NCI-H128 (cell line): Measurements from ENCODE around the gene GFER.

ENCODE experiments used
- DNase-seq: peaks from one replicate; lab custom pipeline; 2025; ENCODE audit not compliant: unreplicated experiment; lab: John Stamatoyannopoulos, UW

Gene GFER

DNA sequence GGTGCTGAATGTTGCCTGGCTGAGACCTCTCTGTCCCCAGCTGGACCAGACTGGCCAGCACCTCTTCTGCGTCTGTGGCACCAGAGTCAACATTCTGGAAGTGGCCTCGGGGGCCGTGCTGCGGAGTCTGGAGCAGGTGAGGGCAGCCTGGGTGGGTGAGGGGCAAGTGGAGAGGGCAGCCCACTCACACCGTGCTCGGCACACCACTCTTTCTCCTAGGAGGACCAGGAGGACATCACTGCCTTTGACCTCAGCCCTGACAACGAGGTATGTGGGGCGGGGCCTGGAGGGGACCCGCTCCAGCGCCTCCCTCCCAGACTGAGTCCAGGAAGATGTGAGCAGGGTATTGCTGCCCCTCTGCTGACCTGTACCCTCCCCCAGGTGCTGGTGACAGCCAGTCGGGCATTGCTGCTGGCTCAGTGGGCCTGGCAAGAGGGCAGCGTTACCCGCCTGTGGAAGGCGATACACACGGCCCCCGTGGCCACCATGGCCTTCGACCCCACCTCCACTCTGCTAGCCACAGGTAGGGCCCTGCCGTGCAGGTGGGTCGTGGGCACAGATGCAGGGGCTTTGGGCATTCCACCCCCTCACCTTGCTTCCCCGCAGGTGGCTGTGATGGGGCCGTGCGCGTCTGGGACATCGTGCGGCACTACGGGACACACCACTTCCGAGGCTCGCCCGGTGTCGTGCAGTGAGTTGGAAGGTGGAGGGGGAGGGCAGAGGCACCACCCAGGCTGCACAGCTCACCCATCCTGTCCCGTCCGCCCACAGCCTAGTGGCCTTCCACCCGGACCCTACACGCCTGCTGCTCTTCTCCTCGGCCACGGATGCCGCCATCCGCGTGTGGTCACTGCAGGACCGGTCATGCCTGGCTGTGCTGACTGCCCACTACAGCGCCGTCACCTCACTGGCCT, 9.6 kb upstream of the GFER start:
- no peak for DNase-seq

DNA sequence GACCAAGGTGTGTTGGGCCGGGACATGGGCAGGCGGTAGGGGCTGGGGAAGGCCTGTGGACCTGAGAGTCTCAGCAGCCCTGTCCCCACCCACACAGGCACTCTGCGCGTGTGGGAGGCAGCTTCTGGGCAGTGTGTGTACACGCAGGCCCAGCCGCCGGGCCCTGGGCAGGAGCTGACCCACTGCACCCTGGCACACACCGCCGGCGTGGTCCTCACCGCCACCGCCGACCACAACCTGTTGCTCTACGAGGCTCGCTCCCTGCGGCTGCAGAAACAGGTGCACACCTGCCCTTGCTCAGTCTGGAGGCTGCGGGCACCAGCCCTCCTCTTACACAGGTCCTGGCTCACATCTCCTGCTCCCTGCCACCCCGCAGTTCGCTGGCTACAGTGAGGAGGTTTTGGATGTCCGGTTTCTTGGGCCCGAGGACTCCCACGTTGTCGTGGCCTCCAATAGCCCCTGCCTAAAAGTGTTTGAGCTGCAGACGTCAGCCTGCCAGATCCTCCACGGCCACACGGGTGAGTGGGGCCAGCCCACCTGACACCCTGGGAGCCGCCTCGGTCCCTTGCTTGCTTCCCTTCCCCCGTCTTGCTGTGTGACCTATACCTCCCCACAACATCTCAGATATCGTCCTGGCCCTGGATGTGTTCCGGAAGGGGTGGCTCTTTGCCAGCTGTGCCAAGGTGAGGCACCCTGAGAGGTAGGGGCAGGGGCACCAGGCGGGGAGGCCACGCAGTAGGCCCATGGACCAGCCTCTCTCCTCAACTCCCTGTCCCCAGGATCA, 8.4 kb upstream of the GFER start:
- DNase-seq, result no peak

DNA sequence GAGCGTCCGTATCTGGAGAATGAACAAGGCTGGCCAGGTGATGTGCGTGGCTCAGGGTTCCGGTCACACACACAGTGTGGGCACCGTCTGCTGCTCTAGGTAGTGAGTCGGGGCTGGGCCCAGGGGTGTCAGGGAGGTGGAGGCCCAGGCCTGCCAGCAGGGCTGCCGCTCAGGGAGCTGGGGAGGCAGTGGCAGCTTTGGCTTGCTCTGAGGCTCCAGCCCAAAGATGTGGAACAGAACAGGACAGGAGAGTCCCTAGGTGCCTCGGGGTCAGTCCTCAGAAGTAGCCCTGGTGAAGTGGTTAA, 7.8 kb upstream of the GFER start:
- no peak for DNase-seq

DNA sequence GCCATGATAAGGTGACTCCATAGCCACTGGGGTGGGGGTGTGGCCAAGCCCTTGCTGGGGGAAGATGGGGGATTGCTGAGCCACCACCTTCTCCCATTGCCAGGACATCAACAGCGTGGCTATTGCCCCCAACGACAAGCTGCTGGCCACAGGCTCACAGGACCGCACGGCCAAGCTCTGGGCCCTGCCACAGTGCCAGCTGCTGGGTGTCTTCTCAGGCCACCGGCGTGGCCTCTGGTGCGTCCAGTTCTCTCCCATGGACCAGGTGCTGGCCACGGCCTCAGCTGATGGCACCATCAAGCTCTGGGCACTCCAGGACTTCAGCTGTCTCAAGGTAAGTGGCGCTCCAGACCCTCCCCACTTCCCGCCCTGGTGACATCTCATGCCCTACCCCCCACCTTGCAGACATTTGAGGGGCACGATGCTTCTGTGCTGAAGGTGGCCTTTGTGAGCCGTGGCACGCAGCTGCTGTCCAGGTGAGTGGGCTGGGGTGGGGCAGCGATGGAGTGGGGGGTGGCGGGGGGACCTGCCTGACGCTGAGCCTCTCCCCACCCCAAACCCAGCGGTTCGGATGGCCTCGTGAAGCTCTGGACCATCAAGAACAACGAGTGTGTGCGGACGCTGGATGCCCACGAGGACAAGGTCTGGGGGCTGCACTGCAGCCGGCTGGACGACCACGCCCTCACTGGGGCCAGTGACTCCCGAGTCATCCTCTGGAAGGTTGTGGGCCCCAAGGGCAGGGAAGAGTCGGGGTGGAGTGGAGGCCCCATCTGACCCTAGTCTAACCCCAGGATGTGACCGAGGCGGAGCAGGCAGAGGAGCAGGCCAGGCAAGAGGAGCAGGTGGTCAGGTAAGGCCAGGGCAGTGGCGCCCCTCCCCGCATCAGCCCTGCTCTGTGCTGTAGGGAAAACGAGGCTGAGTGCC, 6.8 kb upstream of the GFER start:
- DNase-seq, result no peak

DNA sequence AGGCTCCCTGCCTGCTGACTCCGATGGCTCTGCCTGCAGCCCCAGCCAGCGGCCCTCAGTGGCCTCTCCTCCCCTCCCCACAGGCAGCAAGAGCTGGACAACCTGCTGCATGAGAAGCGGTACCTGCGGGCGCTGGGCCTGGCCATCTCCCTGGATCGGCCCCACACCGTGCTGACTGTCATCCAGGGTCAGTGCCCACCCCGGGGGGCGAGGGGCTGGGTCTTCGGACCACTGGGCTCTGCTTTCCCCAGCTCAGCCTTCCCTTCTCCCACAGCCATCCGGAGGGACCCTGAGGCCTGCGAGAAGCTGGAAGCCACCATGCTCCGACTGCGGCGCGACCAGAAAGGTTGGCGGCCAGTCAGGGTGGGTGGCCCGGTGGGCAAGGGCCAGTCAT, 6.1 kb upstream of the GFER start:
- DNase-seq, result no peak

DNA sequence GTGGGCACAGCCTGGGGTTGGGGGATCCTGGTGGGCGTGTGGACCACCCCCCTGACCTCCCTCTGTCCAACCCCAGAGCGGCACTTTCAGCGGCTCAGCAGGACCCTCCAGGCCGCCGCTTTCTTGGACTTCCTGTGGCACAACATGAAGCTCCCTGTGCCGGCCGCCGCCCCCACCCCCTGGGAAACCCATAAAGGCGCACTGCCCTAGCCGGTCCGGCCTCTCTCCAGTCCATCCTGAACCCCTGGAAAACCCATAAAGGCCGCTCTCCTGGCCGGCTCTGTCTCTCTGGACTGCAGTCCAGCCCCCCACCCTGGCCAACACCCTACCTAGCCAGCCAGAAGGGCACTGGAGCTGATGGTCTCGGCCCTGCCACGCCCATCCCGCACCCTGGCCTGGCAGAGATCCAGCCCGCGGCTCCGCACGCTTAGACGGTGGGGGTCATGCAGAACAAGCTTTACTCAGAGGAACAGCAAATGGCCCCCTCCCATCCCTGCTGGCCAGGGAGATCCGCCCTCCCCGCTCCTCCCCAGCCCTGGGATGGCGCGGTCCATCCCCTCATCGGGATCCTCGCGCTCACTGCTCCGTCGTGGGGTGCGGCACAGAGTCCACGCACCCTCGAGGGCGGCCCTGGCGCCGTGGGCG, 5.4 kb upstream of the GFER start:
- no peak for DNase-seq

DNA sequence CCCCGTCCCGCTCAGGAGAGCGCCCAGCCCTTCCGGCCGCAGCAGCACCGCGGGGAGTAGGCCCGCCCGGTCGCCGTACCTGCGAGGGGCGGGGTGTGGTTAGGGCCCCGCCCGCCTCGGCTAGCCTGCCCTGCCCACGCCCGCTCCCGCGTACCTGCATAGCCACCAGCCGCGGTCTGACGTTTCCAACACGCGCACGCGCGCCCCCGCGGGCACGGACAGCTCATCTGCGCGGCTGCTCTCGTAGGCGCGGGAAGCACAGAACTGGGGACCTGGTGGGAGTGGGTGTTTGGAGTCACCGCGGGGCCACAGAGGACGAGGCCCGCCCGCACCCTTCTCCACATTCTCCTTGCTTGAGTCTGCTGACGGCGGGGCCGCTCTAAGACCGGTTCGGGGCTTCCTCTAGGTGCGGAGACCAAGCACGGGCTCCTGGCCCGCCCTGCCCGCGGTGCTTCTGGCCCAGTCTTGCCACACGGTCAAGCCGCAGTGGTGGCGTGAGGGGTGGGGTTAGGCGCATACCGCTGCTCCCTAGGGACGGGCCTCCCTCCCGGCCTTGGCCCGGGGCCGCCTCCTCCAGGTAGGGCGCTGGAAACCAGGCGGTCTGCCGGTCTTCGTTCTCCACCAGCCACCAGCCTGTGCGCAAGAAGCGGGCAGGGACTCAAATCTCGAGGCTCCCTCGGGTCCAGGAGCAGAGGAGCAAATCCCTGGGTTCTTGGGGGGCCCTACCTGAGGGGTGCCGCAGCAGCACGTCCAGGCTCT, 4.5 kb upstream of the GFER start:
- DNase-seq, result no peak

DNA sequence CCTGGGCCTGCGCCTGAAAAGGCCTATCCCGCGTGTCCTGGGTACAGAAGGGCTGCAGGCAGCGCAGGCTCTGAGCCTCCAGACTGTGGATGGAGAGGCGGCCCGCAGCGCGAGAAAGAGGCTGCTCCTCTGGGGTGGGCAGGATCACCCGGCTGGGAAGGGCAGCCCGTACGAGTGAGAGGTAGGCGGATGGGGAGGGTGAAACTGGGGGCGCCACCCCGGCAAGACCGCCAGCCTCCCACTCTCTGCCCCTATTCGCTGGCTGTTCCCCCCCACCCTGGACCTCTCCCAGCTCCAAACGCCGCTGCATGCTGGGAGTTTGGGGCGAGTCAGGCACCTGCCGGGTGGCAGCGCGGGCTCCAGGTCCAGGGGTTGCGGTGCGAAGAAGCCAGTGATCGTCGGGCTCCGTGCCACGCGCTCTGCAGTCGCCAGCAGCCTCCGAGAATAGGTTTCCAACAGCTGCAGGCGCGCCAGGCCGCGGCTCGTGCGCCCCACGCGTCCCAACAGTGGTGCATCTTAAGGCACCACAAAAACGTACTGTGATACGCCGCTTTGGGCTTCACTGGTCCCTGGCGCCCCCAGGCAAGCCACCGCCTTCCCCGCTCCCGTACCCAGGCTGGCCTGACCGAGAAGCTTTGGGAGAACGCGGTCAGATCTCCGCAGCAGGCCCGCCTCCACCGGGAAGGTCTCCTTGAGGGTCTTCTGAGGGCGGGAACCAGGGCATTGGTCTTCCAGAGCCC, 3.8 kb upstream of the GFER start:
- no peak for DNase-seq

DNA sequence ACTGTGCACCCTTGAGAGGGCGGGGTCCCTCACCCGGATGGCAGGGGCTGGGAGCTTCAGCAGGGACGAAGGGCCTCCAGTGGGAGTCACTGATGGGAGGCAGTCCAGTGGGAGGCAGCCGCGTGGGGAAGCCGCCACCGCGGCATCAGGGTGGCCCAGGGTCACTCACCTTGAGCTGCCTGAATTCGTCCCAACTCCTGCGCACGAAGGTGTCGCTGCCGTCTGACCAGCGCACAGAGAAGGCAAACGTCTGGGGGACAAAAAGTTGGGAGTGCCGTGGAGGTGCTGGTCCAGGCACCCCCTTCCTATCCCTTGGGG, 3.3 kb upstream of the GFER start:
- no peak for DNase-seq

DNA sequence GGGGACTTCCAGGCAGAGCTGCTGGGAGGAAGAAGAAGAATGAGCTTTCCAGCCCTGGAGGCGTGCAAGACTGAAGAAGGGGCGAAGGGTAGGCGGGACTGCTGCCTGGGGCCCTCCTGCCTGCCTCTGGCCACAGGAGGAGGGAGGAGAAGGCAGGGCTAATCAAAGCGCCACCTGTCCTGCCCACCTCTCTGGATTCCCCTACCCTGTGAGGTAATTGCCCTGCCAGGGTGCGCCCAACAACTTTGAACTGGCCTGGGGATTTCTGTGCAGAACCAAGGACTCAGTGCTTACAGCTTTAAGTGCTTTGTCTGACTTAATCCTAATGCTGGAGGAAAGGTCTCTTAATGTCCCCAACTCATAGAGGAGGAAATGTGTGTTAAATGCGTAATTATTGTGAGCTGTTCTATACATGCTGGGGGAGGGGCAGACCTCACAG, 2.6 kb upstream of the GFER start, which contains the start of gene NOXO1:
NOXO1 (minus strand) TSS at position 72 of the 439 bp plus-strand sequence. CDS start 290 bp downstream, outside the sequence.
- no peak for DNase-seq

DNA sequence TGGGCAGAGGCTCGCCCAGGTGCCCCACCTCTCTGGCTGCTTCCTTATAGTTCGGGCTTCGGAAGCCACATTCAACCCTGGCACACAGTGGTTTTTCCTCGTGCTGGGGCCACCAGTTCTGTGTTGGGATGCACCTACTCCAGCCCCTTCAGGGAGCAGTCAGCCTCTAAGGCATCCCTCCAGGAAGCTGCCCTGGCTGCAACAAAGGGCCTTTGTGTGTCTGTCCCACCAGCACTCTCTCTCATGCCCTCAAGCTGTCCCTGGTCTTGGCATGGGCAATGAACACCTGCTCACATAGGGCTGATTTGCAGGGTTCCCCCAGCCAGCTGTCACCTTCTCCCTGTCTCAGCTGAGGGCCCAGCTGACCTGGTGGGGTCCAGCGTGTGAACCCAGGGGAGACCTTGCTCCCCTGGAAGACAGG, 2.0 kb upstream of the GFER start:
- DNase-seq, result no peak

DNA sequence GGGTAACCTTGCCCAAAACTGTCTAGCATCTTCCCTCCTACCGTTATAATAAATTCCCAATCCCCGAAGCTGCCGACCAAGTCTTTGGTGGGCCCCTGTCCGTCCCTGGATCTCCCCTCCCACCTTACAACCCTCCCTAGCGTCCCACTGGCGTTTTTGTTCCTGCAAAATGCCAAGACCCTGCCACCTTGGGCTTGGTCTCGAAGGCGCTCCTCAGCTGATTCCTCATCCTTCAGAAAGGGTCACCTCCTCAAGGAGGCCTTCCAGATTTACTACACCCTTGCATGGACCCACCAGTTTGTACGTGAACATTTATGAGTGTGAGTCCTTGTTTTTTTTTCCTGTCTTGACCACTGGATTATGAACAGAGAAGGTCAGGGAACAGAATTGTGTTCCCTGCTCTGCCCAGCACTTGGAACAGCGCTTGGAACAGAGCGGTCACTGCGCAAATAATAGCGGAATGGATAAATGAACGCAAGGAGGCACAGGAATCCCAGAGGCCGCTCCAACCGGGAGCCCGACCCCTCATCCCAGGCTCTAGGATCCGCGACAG, 926 bp upstream of the GFER start:
- no peak for DNase-seq

DNA sequence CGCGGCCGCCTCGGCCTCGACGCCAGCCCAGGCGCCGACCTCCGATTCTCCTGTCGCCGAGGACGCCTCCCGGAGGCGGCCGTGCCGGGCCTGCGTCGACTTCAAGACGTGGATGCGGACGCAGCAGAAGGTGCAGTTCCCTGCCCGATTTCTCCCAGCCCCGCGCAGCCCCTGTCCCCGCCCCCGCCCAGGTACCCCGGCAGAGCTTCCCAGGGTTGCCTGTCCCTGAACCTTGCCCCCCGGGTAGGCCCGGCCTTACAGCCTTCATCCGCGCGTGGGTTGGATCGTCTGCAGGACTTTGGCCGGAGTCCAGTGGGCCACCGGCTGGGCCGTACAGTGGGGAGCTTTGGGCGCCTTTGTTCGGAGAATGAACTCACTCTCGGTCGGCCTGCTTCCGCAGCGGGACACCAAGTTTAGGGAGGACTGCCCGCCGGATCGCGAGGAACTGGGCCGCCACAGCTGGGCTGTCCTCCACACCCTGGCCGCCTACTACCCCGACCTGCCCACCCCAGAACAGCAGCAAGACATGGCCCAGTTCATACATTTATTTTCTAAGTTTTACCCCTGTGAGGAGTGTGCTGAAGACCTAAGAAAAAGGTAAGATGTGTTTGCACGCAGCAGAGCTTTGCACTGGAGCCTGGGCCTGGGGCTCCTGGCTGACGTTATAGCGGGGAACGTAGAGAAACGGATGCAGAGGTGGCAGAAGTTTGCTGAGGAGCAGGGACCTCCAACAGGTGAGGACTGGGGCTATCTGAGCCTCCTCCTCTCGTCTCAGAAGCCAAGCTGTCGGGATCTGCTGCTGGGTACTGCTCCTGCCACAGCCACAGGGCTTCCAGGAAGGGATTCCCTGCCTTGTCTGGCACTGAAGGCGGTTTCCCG, 593 bp downstream of the GFER start:
- no peak for DNase-seq

DNA sequence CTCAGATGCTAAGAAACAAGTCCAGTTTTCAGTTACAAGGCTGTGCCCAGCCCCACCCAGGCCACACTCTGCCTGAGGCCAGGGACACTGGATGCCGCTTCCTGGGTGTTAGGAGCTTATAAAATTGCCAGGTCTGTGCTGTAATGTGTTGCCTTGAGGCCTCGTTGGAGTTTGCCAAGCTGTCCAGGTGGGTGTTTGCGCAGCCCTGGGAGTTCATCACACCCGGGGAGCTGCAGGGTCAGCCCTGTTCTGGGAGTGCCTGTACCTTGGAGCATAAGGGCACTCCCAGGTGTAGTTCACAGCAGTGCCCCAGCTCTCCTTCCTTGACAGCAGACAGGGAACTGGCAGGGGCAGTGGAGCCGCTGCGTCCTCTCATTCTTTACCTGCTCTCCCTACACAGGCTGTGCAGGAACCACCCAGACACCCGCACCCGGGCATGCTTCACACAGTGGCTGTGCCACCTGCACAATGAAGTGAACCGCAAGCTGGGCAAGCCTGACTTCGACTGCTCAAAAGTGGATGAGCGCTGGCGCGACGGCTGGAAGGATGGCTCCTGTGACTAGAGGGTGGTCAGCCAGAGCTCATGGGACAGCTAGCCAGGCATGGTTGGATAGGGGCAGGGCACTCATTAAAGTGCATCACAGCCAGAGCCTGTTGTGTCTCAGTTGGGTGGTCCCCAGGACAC, 1.6 kb downstream of the GFER start:
- DNase-seq, result no peak

DNA sequence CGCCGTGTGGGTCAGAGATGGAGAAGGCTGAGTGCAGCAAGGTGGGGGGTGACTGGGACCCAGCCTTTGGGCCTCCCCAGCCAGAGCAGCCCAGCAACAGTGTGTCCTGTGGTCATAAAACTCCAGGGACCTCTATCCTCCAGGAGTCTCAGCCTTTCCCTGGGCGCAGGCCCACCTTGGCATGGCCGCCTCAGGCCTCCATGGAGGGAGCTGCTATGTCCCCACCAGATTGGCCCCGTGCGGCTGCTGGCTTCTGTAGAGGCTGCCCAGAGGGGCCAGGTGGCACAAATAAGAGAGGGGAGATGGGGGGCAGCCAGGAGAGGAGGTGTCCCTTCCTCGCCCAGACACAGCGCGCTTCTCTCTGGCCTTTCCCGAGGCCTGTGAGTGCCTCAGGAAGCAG, 3.2 kb downstream of the GFER start:
- DNase-seq, result no peak

DNA sequence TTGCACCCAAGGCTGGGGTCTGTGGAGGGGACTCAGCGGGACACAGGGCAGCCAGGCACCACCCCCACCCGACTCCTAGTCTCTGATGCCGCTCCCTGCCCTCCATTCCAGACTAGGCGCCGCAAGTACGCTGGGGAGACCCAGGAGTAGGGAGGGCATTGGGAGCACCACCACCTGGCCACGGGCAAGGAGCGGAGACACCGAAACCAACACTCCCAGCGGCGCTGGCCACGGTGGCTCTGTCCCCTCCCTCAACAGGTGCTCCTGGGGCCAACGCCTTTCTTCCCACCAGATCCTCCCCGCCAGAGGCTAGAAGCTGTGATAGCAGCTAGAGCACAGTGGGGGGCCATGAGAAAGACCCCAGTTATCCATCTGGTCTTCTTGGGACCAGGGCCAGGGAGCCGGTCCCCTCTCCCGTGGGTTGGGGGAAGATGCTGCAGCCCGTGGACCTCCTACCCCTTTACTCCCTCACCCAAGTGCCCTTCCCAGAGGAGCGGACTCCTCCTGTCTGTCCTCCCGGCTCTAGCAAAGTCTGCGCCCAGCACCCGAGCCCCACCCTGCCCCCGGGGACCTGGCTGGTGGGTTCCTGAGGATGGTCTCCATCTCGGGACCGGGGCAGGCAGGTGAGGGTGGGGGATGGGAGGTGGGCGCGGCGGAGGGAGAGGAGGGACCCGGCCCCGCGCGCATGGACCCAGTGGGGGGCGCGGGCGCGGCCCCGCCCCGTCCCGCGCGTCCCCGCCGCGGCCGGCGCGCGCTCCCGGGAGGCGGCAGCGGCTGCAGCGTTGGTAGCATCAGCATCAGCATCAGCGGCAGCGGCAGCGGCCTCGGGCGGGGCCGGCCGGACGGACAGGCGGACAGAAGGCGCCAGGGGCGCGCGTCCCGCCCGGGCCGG, 5.5 kb downstream of the GFER start, which contains the start of gene SYNGR3:
SYNGR3 (plus strand) TSS at position 762 of the 892 bp plus-strand sequence. CDS start 133 bp downstream, outside the sequence.
- DNase-seq, result no peak

DNA sequence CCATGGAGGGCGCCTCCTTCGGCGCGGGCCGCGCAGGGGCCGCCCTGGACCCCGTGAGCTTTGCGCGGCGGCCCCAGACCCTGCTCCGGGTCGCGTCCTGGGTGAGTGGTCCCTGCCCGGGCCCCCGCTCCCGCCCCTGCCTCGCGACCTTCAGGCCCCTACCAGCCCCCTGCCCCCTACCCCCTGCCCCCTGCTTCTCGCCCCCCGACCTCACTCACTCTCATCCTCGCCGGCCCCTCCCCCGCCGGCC, 6.0 kb downstream of the GFER start:
- no peak for DNase-seq
